HG02623 (cell line): ENCODE data around the gene TAS2R7.
"Not testable (repeated sequence)": the region's sequence is repeated elsewhere in the genome, so short reads cannot be mapped to it uniquely, and the experiment has no call there.

Experiments
- ATAC-seq: cut with Tn5 transposase; IDR thresholded peaks from one replicate; pipeline ENCODE4 v1.9.1; 2021; ENCODE audit warnings: moderate library complexity; ENCODE audit not compliant: unreplicated experiment

TAS2R7 gene

GRCh38 chr12:10802587-10802986, at the start of gene TAS2R7:
TAS2R7 (minus strand) TSS chr12:10802627; CDS start chr12:10802570, 57 bp downstream.
- no peak for ATAC-seq

GRCh38 chr12:10851243-10851858, 48.9 kb upstream of the TAS2R7 start:
- ATAC-seq: no peak

- ATAC-seq: no peak
Observed at GRCh38 chr12:10849425-10849878, 47.0 kb upstream of the TAS2R7 start, which contains the start of gene PRR4. PRR4 (minus strand) TSS chr12:10849475; CDS start chr12:10849437, 38 bp downstream.

GRCh38 chr12:10847744-10848143, 45.3 kb upstream of the TAS2R7 start:
- no peak for ATAC-seq

GRCh38 chr12:10842862-10843261, 40.4 kb upstream of the TAS2R7 start:
- no peak for ATAC-seq

GRCh38 chr12:10838461-10838860, 36.0 kb upstream of the TAS2R7 start:
- ATAC-seq: no peak

GRCh38 chr12:10829994-10830393, 27.6 kb upstream of the TAS2R7 start:
- ATAC-seq: no peak

GRCh38 chr12:10826258-10826657, 23.8 kb upstream of the TAS2R7 start, which contains the start of gene TAS2R10:
TAS2R10 (minus strand) TSS chr12:10826358; CDS start chr12:10826269, 89 bp downstream.
- no peak for ATAC-seq

- no peak for ATAC-seq
Observed at GRCh38 chr12:10824957-10825356, 22.5 kb upstream of the TAS2R7 start.

- no peak for ATAC-seq
Observed at GRCh38 chr12:10811883-10812536, 9.6 kb upstream of the TAS2R7 start.

GRCh38 chr12:10810068-10810467, 7.6 kb upstream of the TAS2R7 start, which contains the start of gene TAS2R9:
TAS2R9 (minus strand) TSS chr12:10810168; CDS start chr12:10810075, 93 bp downstream.
- no peak for ATAC-seq

GRCh38 chr12:10807186-10807585, 4.8 kb upstream of the TAS2R7 start, which contains the start of gene TAS2R8:
TAS2R8 (minus strand) TSS chr12:10807286; CDS start chr12:10806980, 306 bp downstream.
- ATAC-seq: no peak

- no peak for ATAC-seq
Observed at GRCh38 chr12:10801741-10802140, 686 bp downstream of the TAS2R7 start.

- ATAC-seq: no peak
Observed at GRCh38 chr12:10794222-10794621, 8.2 kb downstream of the TAS2R7 start.

- ATAC-seq: not testable (repeated sequence)
Observed at GRCh38 chr12:10791769-10792168, 10.7 kb downstream of the TAS2R7 start.

- no peak for ATAC-seq
Observed at GRCh38 chr12:10783252-10783651, 19.2 kb downstream of the TAS2R7 start.

GRCh38 chr12:10779103-10779502, 23.3 kb downstream of the TAS2R7 start:
- no peak for ATAC-seq

- no peak for ATAC-seq
Observed at GRCh38 chr12:10771132-10771733, 31.2 kb downstream of the TAS2R7 start.

- no peak for ATAC-seq
Observed at GRCh38 chr12:10759657-10760056, 42.8 kb downstream of the TAS2R7 start.

GRCh38 chr12:10756194-10756593, 46.2 kb downstream of the TAS2R7 start:
- ATAC-seq: no peak

- ATAC-seq: no peak
Observed at GRCh38 chr12:10753059-10753458, 49.4 kb downstream of the TAS2R7 start.
